Measurements from ENCODE around the gene AHNAK. TPM values are rescaled to one million over a fixed set of nuclear protein-coding genes. Genes with fewer than 3 reads are reported as not detected.

Gene AHNAK
- total RNA-seq, 4 donors from 2014 or later = 1,345 to 1,611 (median 1,532) TPM

DNA sequence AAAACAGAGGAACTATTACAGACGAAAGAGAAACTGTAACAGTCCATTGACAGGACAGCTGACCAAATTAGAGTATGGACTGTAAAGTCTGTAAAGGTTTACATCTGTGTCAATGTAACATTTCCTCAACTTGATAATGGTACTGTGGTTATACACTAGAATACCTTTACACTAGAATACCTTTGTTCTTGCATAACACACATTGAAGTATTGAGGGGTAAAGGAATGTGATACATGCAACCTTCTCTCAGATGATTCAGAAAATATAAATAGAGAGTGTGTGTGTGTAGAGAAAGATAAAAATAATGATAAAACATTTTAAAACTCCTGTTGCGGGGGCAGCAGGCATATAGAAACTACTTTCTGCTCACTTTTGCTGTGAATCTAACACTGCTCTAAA, 32.6 kb upstream of the AHNAK start:
- DNase-seq (ENCODE audit: low spot score in 2 of 2) = no peak
- 89 to 91% methylated on average over 2 of the region's 2 CpGs for WGBS, 2 donors
- intact Hi-C loops (cut with DNase I; ENCODE audit: low total_unique reads) = no loop called here
- TF ChIP-seq POLR2A (IDR thresholded peaks at IDR 0.05) = no peak
- TF ChIP-seq, protein P1, sequence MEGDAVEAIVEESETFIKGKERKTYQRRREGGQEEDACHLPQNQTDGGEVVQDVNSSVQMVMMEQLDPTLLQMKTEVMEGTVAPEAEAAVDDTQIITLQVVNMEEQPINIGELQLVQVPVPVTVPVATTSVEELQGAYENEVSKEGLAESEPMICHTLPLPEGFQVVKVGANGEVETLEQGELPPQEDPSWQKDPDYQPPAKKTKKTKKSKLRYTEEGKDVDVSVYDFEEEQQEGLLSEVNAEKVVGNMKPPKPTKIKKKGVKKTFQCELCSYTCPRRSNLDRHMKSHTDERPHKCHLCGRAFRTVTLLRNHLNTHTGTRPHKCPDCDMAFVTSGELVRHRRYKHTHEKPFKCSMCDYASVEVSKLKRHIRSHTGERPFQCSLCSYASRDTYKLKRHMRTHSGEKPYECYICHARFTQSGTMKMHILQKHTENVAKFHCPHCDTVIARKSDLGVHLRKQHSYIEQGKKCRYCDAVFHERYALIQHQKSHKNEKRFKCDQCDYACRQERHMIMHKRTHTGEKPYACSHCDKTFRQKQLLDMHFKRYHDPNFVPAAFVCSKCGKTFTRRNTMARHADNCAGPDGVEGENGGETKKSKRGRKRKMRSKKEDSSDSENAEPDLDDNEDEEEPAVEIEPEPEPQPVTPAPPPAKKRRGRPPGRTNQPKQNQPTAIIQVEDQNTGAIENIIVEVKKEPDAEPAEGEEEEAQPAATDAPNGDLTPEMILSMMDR (IDR thresholded peaks at IDR 0.05) = no peak
- no peak overlapping the region for H3K4me3 ChIP-seq (ENCODE audit: low read depth, poor library complexity, severe bottlenecking)

GRCh38 chr11:62578541-62578940, 31.9 kb upstream of the AHNAK start:
- 95 to 99% methylated on average over 11 of the region's 11 CpGs for WGBS, 2 donors
- no peak for TF ChIP-seq POLR2A (IDR thresholded peaks at IDR 0.05)
- TF ChIP-seq, protein P1 (IDR thresholded peaks at IDR 0.05) = no peak
- no peak for DNase-seq (ENCODE audit: low spot score in 2 of 2)
- H3K4me3 ChIP-seq (ENCODE audit: low read depth, poor library complexity, severe bottlenecking) = no peak overlapping the region
- intact Hi-C loops (cut with DNase I; ENCODE audit: low total_unique reads) = no loop called here

DNA sequence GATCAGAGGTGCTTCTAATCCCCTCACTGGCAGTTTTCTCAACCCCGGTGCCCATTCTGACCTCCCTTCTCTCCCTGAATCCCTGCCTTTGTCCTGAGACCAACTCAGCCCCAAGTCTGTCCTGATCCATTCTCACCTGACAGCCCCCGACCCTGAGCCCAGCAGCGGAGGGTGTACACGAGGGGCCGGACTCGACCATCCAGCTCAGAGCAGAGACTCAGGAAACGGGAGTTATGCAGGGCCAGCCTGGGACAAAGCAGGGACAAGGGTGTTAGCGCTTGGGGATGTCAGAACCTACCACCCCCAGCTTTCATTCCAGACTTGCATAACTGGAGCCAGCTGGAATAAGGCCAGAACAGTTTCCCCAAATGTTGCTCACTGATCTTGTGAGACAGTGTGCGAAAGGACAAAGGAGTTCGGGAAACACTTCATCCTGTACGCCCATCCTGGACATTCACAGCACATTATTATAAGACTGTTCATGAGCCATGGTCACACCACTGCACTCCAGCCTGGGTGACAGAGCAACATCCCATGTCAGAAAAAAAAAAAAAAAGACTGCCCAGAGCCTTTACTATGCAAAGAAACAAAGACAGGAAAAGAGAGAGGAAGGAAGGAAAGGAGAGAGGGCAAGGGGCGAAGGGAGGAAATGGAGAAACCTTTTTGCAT, 30.6 kb upstream of the AHNAK start:
- intact Hi-C loops (cut with DNase I; ENCODE audit: low total_unique reads) = no loop called here
- no peak for DNase-seq (ENCODE audit: low spot score in 2 of 2)
- 76 to 80% methylated on average over 12 of the region's 12 CpGs for WGBS, 2 donors
- TF ChIP-seq POLR2A (IDR thresholded peaks at IDR 0.05) = no peak
- TF ChIP-seq, protein P1 (IDR thresholded peaks at IDR 0.05) = no peak
- no peak overlapping the region for H3K4me3 ChIP-seq (ENCODE audit: low read depth, poor library complexity, severe bottlenecking)

DNA sequence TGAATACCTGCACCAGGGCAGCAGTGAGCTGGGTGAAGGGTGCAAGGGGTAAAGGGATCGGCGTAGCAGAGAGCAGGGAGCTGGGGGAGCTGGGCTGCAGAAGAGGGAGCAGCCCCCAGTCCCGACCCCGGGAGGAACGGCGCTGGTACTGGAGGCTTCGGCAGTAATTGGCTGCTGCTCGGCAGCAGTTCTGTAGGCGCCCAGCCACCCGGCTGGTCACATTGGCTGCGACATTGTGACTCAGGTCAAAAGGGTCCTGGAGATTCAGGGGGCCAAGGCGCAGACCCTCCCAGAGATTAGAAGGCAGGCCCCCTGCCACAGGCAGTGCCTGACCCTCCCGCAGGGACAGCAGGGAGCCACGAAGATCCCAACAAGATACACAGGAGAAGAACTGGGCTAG, 29.2 kb upstream of the AHNAK start:
- TF ChIP-seq, protein P1 (IDR thresholded peaks at IDR 0.05) = no peak
- TF ChIP-seq POLR2A (IDR thresholded peaks at IDR 0.05) = no peak
- H3K4me3 ChIP-seq (ENCODE audit: low read depth, poor library complexity, severe bottlenecking) = no peak overlapping the region
- 64 to 74% methylated on average over 8 to 14 of the region's 14 CpGs for WGBS, 2 donors
- DNase-seq (ENCODE audit: low spot score in 2 of 2) = no peak
- intact Hi-C loops (cut with DNase I; ENCODE audit: low total_unique reads) = no loop called here

GRCh38 chr11:62575156-62575555, 28.6 kb upstream of the AHNAK start:
- H3K4me3 ChIP-seq (ENCODE audit: low read depth, poor library complexity, severe bottlenecking) = no peak overlapping the region
- no peak for DNase-seq (ENCODE audit: low spot score in 2 of 2)
- WGBS, 2 donors = 34 to 41% methylated on average over 12 to 16 of the region's 17 CpGs
- intact Hi-C loops (cut with DNase I; ENCODE audit: low total_unique reads) = no loop called here
- TF ChIP-seq, protein P1 (IDR thresholded peaks at IDR 0.05) = no peak
- TF ChIP-seq POLR2A (IDR thresholded peaks at IDR 0.05) = no peak

Data from lower leg skin (tissue), 4 donors.